HG03469 (cell line): ENCODE data around the gene CATSPER3.
"Not testable (repeated sequence)": the region's sequence is repeated elsewhere in the genome, so short reads cannot be mapped to it uniquely, and the experiment has no call there.

Experiments
- ATAC-seq: cut with Tn5 transposase; IDR thresholded peaks from one replicate; pipeline ENCODE4 v1.9.1; 2021; ENCODE audit warnings: mild to moderate bottlenecking, moderate library complexity, moderate number of reproducible peaks; ENCODE audit not compliant: unreplicated experiment

Gene CATSPER3

DNA sequence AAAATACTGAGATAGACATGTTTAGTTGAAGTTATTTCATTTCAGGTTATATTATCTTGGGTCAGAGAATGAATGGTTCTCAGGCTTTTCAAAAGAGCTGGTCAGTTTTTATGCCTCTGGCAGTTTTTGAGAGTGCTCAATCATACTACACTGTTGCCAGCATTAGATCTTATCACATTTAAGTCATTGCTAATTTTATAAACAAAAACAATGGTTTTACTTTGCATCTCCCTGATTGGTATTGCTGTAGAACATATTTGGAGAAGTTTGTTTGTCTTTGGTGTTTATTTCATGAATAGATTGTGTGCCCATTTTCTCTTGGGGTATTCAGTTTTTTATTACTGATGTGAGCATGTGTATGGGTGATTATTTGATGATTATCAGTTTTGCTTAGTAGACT is 1.5 kb downstream of the CATSPER3 start:
- no peak for ATAC-seq

DNA sequence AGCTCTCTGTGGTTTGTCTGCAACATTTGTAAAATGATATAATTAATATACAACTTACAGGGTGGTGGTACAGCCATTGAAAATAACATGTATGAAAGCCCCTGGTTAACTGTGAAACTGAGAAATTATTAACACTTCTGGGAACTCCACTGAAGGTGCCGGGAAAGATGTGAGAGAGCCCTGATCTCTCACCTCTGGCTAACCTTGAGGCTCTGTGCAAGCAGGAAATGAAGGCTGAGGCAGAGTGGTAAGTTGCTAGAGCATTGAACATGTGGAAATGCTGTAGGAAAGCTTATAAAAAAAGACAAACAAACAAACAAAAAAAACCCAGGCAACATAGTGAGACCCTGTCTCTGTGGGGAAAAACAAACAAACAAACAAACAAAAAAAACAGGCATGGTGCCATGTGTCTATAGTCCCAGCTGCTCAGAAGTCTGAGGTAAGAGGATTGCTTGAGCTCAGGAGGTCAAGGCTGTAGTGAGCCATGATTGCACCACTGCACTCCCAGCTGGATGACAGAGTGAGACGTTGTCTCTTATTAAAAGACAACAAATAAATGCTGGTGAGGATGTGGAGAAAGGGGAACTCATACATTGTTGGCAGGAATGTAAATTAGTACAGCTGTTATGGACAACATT is 7.5 kb downstream of the CATSPER3 start:
- no peak for ATAC-seq

DNA sequence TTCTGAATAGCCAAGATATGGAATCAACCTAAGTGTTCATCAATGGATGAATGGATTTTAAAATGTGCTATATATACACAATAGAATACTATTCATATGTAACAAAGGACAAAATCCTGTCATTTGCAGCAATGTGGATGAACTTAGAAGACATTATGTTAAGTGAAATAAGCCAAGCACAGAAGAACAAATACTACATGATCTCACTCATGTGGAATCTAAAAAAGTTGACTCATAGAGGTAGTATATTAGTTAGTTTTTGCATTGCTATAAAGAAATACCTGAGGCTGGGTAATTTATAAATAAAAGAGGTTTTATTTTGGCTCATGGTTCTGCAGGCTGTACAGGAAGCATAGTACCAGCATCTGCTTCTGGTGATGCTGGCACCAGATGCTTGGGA is 8.1 kb downstream of the CATSPER3 start:
- no peak for ATAC-seq

DNA sequence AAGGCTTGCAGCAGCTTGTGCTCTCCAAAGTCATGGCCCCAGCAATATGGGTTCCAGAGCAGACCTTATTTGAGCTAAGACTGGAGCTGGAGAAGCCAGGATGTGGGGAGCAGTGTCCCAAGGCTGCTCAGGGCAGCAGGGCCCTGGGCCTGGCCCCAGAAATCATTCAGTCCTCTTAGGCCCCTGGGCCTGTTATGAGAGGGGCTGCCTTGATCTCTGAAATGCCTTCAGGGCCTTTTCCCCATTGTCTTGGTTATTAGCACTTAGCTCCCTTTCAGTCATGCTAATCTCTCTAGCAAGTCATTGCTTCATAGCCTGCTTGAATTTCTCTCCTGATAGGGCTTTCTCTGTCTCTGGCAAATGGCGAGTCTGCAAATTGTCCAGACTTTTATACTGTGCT is 9.1 kb downstream of the CATSPER3 start:
- no peak for ATAC-seq

DNA sequence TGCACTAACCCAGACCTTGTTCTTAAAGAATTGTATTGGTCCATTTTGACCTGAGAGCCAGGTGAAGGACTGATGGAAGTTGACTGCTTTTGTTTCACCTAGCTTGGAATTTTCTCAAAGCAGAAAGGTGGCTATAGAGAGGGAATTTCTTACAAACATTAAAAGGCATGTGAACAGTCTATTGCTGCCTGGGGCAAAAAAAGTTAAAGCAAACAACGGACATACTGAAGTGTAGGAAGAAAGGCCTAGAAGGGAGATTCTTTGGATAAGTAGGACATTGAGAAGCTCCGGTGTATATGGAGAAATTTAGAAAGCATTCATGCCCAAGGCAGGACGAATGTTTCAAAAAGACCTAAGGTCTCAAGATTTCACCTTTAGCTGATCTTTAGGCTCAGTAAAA is 11.7 kb downstream of the CATSPER3 start:
- ATAC-seq: no peak

DNA sequence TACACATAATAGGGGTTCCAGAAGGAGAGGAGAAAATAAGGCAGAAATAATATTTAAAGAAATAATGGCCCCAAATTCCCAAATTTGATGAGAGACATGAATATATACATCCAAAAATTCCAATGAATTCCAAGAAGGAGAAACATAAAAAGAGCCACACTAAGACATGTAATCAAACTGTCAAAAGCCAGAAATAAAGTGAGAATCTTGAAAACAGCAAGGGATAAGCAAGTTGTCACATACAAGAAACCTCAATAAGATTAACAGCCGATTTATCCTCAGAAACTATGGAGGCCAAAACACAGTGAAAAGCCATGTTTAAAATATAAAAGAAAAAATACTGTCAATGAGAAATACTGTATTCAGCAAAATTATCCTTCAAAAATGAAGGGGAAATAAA is 14.5 kb downstream of the CATSPER3 start:
- no peak for ATAC-seq

DNA sequence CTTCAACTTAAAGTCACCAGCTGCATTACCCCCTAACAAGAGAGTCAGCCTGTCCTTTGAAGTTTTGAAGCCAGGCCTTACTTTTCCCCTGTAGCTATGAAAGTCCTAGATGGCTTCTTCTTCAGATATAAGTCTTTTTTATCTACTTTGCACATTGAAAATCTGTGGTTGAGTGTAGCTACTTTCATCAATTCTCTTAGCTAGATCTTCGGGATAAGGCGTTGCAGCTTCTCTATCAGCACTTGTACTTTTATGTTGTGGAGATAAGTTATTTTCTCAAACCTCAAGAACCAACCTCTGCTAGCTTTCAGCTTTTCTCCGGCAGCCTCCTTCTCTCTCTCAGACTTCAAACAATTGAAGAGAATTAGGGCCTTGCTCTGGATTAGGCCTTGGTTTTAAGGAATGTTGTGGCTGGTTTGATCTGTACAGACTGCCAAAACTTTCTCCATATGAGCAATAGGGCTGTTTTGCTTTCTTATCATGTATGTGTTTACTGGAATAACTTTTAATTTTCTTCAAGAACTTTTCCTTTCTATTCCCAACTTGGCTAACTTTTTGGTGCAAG is 21.6 kb downstream of the CATSPER3 start:
- no peak for ATAC-seq

DNA sequence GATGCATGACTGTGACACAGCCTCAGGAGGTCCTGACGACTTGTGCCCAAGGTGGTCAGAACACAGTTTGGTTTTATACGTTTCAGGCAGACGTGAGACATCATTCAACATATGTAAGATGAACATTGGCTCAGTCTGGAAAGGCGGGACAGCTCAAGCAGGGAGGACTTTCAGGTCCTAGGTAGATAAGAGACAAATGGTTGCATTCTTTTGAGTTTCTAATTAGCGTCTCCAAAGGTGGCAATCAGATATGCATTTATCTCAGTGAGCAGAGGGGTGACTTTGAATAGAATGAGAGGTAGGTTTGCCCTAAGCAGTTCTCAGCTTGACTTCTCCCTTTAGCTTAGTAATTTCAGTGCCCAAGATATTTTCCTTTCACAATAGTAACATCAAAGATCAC is 22.5 kb downstream of the CATSPER3 start:
- not testable (repeated sequence) for ATAC-seq

DNA sequence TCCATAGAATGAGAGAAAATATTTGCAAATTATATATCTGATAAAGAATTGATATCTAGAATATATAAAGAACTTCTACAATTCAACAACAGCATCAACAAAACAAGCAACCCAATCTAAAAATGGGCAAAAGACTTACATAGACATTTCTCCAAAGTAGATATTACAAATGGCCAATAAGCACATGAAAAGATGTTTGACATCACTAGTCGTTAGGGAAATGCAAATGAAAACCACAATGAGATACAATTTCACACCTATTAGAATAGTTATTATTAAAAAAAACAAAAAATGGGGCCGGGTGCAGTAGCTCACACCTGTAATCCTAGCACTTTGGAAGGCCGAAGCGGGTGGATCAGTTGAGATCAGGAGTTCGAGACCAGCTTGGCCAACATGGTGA is 24.4 kb downstream of the CATSPER3 start:
- ATAC-seq: no peak

DNA sequence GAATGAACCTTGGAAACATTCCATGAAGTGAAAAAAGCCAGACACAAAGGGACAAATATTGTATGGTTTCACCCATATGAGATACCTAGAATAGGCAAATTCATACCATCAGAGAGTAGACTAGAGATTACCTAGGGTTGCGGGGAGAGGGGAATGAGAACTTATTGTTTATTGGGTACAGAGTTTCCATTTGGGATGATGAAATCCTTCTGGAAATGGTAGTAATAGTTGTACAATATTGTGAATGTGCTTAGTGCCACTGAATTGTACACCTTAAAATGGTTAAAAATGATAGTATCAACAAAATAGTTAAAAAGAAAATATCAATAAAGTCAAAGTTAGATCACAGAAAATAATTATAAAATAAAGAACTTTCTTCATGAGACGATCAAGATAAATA is 25.5 kb downstream of the CATSPER3 start:
- no peak for ATAC-seq

DNA sequence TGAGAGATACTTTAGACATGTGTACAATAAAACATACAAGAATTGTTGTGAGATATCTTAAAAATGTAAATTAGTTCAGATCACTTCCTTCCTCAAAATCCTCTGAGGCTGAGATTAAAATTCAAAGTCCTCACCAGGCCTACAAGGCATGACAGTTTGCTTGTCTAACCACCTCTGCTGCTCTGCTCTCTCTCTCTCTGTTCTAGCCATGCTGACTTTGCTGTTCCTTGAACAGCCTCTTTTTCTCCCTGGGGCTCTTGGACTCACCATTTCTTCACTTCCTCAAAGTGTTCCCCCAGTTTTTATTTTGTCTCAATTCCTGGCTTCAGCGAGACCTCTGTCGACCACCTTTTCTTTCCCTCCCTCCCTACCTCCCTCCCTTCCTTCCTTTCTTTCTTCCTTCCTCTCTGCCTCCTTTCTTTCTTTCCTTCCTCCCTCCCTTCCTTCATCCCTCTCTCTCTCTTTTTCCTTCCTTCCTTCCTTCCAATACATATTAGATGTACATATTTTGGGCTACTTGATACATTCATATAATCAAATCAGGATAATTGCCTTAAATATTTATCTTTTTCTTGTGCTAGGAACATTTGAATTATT is 27.0 kb downstream of the CATSPER3 start:
- no peak for ATAC-seq

DNA sequence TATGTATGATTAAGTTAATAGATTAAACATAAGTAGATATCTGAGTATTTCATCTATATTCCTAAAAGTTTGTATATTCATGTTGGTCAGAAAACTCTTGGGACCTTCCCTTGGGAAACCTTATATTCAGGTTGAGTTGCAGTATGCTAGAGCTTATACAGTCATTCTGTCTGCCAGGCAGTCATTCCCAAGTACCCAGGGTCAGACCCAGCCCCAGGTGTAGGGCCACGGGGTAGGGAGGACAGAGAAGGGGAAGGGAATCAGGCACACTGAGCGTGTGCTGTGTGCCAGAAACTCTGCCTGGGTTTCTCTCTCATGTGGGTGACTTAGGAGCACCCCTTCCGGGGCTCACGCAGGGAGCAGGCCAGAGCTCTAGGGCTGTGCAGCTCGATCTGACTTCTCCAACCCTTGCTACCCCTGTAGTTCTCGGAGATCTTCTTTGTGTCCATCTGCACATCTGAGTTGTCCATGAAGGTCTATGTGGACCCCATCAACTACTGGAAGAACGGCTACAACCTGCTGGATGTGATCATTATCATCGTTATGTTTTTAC is 28.2 kb downstream of the CATSPER3 start:
- no peak for ATAC-seq

DNA sequence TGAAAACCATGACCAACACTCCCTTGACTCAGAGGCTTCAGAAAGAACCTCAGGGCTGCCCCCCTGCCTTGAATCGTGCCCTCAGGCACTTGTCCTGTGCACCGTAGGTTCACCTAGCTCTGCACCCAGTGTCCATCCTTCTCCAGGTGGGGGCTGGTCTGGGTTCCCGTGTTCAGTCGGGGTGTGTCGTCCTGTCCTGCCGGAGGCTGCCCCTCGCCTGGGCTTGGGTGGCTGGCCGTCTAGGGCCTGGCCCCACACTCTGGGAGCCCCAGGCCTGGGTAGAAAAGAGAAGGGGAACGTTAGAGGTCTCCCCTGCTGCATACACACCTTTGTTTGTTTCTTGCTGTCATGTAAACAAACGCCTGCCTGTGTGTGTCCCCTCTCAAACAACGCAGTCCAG is 29.3 kb downstream of the CATSPER3 start:
- no peak for ATAC-seq

DNA sequence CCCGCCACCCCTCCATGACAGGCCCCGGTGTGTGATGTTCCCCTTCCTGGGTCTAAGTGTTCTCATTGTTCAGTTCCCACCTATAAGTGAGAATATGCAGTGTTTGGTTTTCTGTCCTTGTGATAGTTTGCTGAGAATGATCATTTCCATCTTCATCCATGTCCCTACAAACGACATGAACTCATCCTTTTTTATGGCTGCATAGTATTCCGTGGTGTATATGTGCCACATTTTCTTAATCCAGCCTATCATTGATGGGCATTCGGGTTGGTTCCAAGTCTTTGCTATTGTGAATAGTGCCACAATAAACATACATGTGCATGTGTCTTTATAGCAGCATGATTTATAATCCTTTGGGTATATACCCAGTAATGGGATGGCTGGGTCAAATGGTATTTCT is 30.4 kb downstream of the CATSPER3 start:
- ATAC-seq: not testable (repeated sequence)

DNA sequence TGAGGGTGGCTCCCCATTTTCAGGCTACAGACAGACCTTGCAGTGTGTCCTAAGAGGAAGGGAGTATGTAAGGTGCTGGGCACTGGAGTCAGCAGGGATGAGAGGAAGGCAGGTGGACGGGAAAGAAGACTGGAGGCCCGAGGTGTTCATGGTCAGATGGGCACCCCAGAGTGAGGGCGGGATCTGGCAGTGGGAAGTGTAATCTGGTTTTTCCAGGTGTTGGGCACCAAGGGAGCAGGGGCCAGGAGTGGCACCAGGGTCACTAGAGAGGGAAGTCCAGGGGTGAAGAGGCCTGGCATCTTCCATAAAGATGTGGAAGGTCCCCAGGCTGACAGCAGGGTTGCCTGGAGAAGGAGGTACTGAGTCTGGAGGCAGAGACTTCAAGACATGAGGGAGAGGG is 36.7 kb downstream of the CATSPER3 start:
- no peak for ATAC-seq

DNA sequence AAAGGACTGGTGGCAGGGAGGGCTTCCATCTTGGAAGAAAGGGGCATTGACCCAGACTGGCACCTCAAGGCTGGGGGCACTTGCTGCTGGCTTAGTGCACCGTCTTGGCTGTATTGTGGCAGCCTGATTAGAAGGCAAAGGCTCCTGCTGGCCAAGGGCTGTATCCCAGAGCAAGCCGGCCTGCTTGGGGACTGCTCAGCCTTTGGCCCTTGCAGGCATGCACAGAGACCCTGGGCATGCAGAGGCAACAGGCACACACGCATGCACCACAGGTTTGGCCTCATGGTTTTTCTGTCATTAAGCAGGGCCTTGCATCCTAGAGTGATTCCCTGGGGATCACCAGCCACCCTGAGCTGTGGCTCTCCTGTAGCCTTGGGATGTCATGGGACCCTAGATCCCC is 37.4 kb downstream of the CATSPER3 start:
- ATAC-seq: no peak

DNA sequence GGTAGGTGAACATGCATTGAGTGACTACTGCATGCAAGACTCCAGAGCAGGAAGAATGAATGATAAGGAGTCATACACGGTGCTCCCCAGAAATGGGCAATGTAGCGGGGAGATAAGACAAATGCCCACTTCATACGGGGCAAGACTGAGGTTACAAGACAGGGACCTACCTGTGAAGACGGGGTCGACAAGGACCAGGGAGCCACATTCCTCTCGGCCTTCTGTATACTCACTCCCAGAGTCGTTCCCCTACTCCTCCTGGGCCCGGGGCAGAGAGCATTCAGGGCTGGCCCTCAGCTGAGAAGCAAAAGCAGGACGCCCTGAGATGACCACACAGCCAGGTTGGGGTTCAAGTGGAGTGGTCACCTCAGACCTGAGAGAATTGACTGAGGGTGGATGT is 39.6 kb downstream of the CATSPER3 start:
- no peak for ATAC-seq

DNA sequence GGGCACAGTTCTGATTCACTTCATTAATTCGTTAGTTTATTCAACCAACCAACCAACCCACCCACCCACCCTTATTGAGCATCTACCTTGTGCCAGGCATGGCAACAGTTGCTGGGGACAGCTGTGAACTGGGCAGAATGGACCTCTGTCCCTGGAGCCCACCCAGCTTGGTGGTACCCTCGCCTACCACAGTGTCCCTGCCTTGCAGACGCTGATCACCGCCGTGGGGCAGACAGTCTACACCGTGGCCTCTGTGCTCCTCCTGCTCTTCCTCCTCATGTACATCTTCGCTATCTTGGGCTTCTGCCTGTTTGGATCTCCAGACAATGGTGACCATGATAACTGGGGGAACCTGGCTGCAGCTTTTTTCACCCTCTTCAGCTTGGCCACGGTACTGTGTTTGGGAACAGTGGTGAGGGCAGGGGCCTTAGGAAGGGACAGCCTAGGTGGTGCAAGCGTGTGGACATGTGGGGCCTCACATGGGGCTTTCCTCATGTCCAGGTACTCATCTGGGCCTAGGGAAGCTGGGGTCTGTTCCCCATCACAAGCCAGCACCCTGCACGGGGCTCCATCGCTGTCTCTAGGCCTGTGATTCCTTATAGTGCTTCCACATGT is 40.1 kb downstream of the CATSPER3 start:
- ATAC-seq: no peak

DNA sequence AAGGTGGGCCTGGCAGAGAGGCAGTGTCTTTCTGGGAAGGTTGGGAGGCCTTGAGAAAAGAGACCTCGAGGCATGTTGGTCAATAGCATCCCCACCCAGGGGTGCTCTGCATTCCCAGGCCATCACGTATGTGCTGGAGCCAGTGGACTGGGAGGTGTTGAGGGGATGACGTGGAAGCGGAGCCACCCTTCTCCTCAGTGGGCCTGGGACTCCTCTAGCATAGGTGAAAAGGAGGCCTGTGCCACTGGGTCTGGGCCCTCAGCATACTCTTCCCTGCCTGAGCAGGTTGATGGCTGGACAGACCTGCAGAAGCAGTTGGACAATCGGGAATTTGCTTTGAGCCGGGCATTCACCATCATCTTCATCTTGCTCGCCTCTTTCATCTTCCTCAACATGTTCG is 40.8 kb downstream of the CATSPER3 start:
- ATAC-seq: no peak

DNA sequence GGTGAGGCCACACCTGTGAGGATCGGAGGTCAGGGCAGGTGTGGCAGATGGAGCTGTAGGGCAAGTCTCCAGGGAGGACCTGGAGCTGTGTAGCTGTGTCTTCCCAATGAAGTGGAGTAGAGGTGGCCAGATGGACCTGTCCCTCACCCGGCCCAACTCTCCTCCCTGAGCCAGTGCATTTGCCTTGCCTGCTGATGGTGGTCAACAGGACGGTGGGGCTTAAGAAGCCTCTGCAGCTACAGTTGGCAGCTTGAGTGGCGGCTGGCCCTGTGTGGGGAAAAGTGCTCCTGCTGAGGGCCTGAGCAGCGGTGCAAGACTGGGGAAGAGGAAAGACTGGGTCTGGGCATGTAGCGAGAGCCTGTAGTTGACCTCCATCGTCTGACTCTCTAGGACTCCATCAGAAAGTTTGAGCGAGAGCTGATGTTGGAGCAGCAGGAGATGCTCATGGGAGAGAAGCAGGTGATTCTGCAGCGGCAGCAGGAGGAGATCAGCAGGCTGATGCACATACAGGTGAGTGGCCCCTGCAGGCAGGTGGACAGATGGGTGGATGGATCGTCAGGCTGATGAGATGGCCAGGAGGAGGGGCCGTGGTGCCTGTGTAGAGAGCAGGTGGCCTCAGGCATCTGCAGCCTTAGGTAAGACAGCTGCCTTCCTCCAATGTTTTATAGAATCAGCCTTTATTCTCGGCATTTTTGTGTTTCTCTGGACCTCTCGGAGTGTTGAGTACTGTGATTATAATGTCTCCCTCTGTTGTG is 41.5 kb downstream of the CATSPER3 start:
- ATAC-seq: no peak
